ENCODE measurements around the gene LMNTD1.

- no peak for TF ChIP-seq POLR2A (IDR thresholded peaks at IDR 0.05)
- TF ChIP-seq CTCF (IDR thresholded peaks at IDR 0.05) = no peak
Measured at GRCh38 chr12:25552681-25553080, 402 bp downstream of the LMNTD1 start.
